SK-N-SH (cell line): ENCODE results near the gene ABCA7. TPM values are rescaled to one million over a fixed set of nuclear protein-coding genes. Genes with fewer than 3 reads are reported as not detected.

Experiments
- CTCF ChIA-PET: fragments of 300-600, 350-600 bp; formaldehyde crosslinking; extraction: SDS; loops from one replicate; lab custom pipeline; 2021; lab: Yijun Ruan, JAX
- POLR2A ChIA-PET: fragments of 350-600 bp; sonication (Branson Sonifier 250); formaldehyde crosslinking; extraction: SDS; loops from one replicate; lab custom pipeline; 2020; ENCODE audit warnings: antibody characterized with exemption, inconsistent platforms; lab: Yijun Ruan, JAX
- DNase-seq: peaks from one replicate; pipeline ENCODE4 v3.0.0; 2012
- H2AFZ ChIP-seq: fragments of 200-600 bp; sonication (generic); 2 replicates; pipeline ENCODE4 v1.8.1; 2016; ENCODE audit warnings: antibody characterized with exemption, mild to moderate bottlenecking, low read depth
- H3F3A ChIP-seq: fragments of 200-600 bp; sonication (generic); replicated peaks from 2 replicates; pipeline ENCODE3; 2016; ENCODE audit warnings: antibody characterized with exemption, mild to moderate bottlenecking; ENCODE audit not compliant: insufficient read depth
- H3K27ac ChIP-seq, 2 experiments: fragments of 200-500 bp in 1 of 2; fragments of 200-600 bp in 1 of 2; sonication (Bioruptor generic) in 1 of 2; sonication (generic), shearing (Covaris generic) in 1 of 2; 2 replicates each; pipeline versions ENCODE4 v1.5.1 to v1.6.1; 2014 to 2016; ENCODE audit warnings: low read depth in 2 of 2, inconsistent platforms in 1 of 2, low read length in 1 of 2, mild to moderate bottlenecking in 1 of 2, mixed read lengths in 1 of 2
- H3K27me3 ChIP-seq: fragments of 200-600 bp; sonication (generic), shearing (Covaris generic); 2 replicates; pipeline ENCODE4 v1.6.1; 2016; ENCODE audit warnings: mixed run types; ENCODE audit not compliant: insufficient read depth
- H3K36me3 ChIP-seq, 2 experiments: fragments of 200-500 bp in 1 of 2; fragments of 200-600 bp in 1 of 2; sonication (Bioruptor generic) in 1 of 2; sonication (generic) in 1 of 2; replicated peaks in 1 of 2; 2 replicates each; pipeline versions ENCODE3 to v1.5.1; 2014 to 2016; ENCODE audit warnings: low read length in 1 of 2, mild to moderate bottlenecking in 1 of 2; ENCODE audit not compliant: insufficient read depth in 2 of 2, control insufficient read depth in 1 of 2
- H3K4me1 ChIP-seq, 2 experiments: fragments of 200-500 bp in 1 of 2; fragments of 200-600 bp in 1 of 2; sonication (Bioruptor generic) in 1 of 2; sonication (generic), shearing (Covaris generic) in 1 of 2; 2 replicates each; pipeline versions ENCODE4 v1.5.1 to v1.6.1; 2014 to 2016; ENCODE audit warnings: low read depth in 1 of 2, low read length in 1 of 2, mixed run types in 1 of 2; ENCODE audit not compliant: insufficient read depth in 2 of 2, control insufficient read depth in 1 of 2
- H3K4me2 ChIP-seq: fragments of 200-600 bp; sonication (generic), shearing (Covaris generic); 2 replicates; pipeline ENCODE4 v1.6.1; 2017; ENCODE audit warnings: mixed run types
- H3K4me3 ChIP-seq, 2 experiments: fragments of 200-500 bp in 1 of 2; fragments of 200-600 bp in 1 of 2; sonication (Bioruptor generic) in 1 of 2; sonication (generic), shearing (Covaris generic) in 1 of 2; 2 replicates each; pipeline versions ENCODE4 v1.5.1 to v1.8.1; 2014 to 2016; ENCODE audit warnings: low read depth in 2 of 2, inconsistent platforms in 1 of 2, low read length in 1 of 2, mild to moderate bottlenecking in 1 of 2, mixed read lengths in 1 of 2, moderate library complexity in 1 of 2
- H3K79me2 ChIP-seq: fragments of 200-600 bp; sonication (generic); 2 replicates; pipeline ENCODE4 v1.8.1; 2017; ENCODE audit warnings: mild to moderate bottlenecking; ENCODE audit not compliant: insufficient read depth
- H3K9ac ChIP-seq: fragments of 200-600 bp; sonication (generic); 2 replicates; pipeline ENCODE4 v1.6.1; 2017; ENCODE audit warnings: mixed run types
- H3K9me2 ChIP-seq: fragments of 200-600 bp; sonication (generic); 2 replicates; pipeline ENCODE4 v1.6.1; 2017; ENCODE audit warnings: mixed run types
- H3K9me3 ChIP-seq: fragments of 200-600 bp; sonication (generic); 2 replicates; pipeline ENCODE4 v1.6.1; 2017; ENCODE audit warnings: mixed run types, mild to moderate bottlenecking, moderate library complexity
- H4K20me1 ChIP-seq: fragments of 200-600 bp; sonication (generic); 2 replicates; pipeline ENCODE4 v1.6.1; 2017; ENCODE audit warnings: mild to moderate bottlenecking, mixed run types; ENCODE audit not compliant: insufficient read depth
- CHD2 ChIP-seq: fragments of 150-350 bp; IDR thresholded peaks from 2 replicates; pipeline ENCODE4 v1.6.1; 2018; ENCODE audit warnings: low read length; ENCODE audit not compliant: partially characterized antibody
- ELF1 ChIP-seq: IDR thresholded peaks from 2 replicates; pipeline ENCODE4 v1.4.0; 2012
- EP300 ChIP-seq, 2 experiments: IDR thresholded peaks; 2 replicates each; pipeline versions ENCODE4 v1.4.0 to v1.6.1; 2012; ENCODE audit warnings: borderline replicate concordance in 1 of 2, low read depth in 1 of 2, low read length in 1 of 2
- FOSL2 ChIP-seq: IDR thresholded peaks from 2 replicates; pipeline ENCODE4 v1.4.0; 2012; ENCODE audit warnings: low read depth, mild to moderate bottlenecking, moderate library complexity, borderline replicate concordance
- FOXM1 ChIP-seq: IDR thresholded peaks from 2 replicates; pipeline ENCODE4 v1.4.0; 2012; ENCODE audit warnings: low read depth, mild to moderate bottlenecking
- GATA2 ChIP-seq: sonication (generic); formaldehyde crosslinking; IDR thresholded peaks from 2 replicates; pipeline ENCODE4 v1.5.0; 2020; ENCODE audit warnings: mild to moderate bottlenecking, missing genetic modification reagents
- IRF3 ChIP-seq: fragments of 150-350 bp; IDR thresholded peaks from 2 replicates; pipeline ENCODE4 v1.6.1; 2016; ENCODE audit warnings: mild to moderate bottlenecking, low read depth, low read length
- MAX ChIP-seq: IDR thresholded peaks from 2 replicates; pipeline ENCODE4 v1.4.0; 2012; ENCODE audit warnings: low read depth
- POLR2AphosphoS5 ChIP-seq: IDR thresholded peaks from 2 replicates; pipeline ENCODE4 v1.6.1; 2012; ENCODE audit warnings: low read depth, low read length
- RCOR1 ChIP-seq: fragments of 150-350 bp; IDR thresholded peaks from 2 replicates; pipeline ENCODE4 v1.6.1; 2017; ENCODE audit warnings: antibody characterized with exemption, low read length
- REST ChIP-seq: IDR thresholded peaks from 2 replicates; pipeline ENCODE4 v1.6.1; 2012; ENCODE audit warnings: mild to moderate bottlenecking, low read depth, low read length, moderate library complexity
- RFX5 ChIP-seq: IDR thresholded peaks from 2 replicates; pipeline ENCODE4 v1.6.1; 2012; ENCODE audit warnings: mild to moderate bottlenecking, improper control_type of control experiment, low read length
- SIN3A ChIP-seq: IDR thresholded peaks from 2 replicates; pipeline ENCODE4 v1.6.1; 2012; ENCODE audit warnings: low read depth, mild to moderate bottlenecking, low read length, moderate library complexity, borderline replicate concordance
- TEAD4 ChIP-seq: IDR thresholded peaks from 2 replicates; pipeline ENCODE4 v1.4.0; 2012; ENCODE audit warnings: mild to moderate bottlenecking, borderline replicate concordance; ENCODE audit not compliant: insufficient read depth
- YY1 ChIP-seq: IDR thresholded peaks from 2 replicates; pipeline ENCODE4 v1.4.0; 2012; ENCODE audit warnings: low read depth, mild to moderate bottlenecking
- WGBS: methylation state at CpG from one replicate; pipeline ENCODE4 v1.1.6; 2017; ENCODE audit warnings: low lambda C conversion rate; 5-methylcytosine and 5-hydroxymethylcytosine counted together
- polyA plus RNA-seq, 3 experiments: library from polyadenylated mRNA; depleted of rRNA; stranded (reverse); fragments of >200 nt; gene quantifications; 2 replicates each; pipeline ENCODE4 v1.2.3, GENCODE V29; 2012
- TF ChIP-seq, protein P1 (sequence below): IDR thresholded peaks from 2 replicates; pipeline ENCODE4; 2012
- TF ChIP-seq, protein P2 (sequence below): fragments of 150-350 bp; IDR thresholded peaks from 2 replicates; pipeline ENCODE4 v1.6.1; 2017; ENCODE audit warnings: antibody characterized with exemption, low read length, low read depth, borderline replicate concordance
- TF ChIP-seq, protein P3 (sequence below): fragments of 200-600 bp; sonication (generic); IDR thresholded peaks from 2 replicates; pipeline ENCODE4 v1.6.1; 2017; ENCODE audit warnings: antibody characterized with exemption, mild to moderate bottlenecking, moderate library complexity

The ABCA7 gene
- polyA plus RNA-seq, 1 of the 3 experiments (the other 2 are of a cell fraction), result 7.8 TPM

- POLR2A ChIA-PET, result no interaction called here
- Histone ChIP-seq H3K4me2 (no peak overlapping the region), H3K4me3 (no peak overlapping the region), H3K4me1 (peaks cover 0 to 9% of the 10 kb centered on the region in 2 experiments; a peak in 1 of 4 replicates), H3K9me3 (no peaks in the 10 kb centered on the region), H3K9ac (no peak overlapping the region), H3K27me3 (peaks cover 16% of the 10 kb centered on the region; the same call in 1 of the 2 replicates), H3K79me2 (no peaks in the 10 kb centered on the region), H3K36me3 (peaks cover 0 to 40% of the 10 kb centered on the region in 2 experiments), H3K9me2 (no peaks in the 10 kb centered on the region), H3F3A (no peaks in the 10 kb centered on the region), H3K27ac (no peak overlapping the region), H2AFZ (no peak overlapping the region), H4K20me1 (0 out of 2 replicates have a peak, but pooled peaks cover 6% of the 10 kb centered on the region)
- CTCF ChIA-PET, result no interaction called here
- no peak for DNase-seq
- TF ChIP-seq MAX (no peak), GATA2 (CRISPR knock-in tag) (no peak), CHD2 (no peak)
- WGBS, result 95% methylated on average over 12 of the region's 13 CpGs
Observed at GRCh38 chr19:992670-993055, 47.2 kb upstream of the ABCA7 start.

GRCh38 chr19:993361-993830, 46.5 kb upstream of the ABCA7 start:
- 0 out of 2 replicates have a peak, but pooled peaks cover 6% of the 10 kb centered on the region for H4K20me1 ChIP-seq
- POLR2A ChIA-PET, result no interaction called here
- H3K9me3 ChIP-seq, result no peaks in the 10 kb centered on the region
- peaks cover 6% of the 10 kb centered on the region for H3F3A ChIP-seq
- 96% methylated on average over 7 of the region's 17 CpGs for WGBS
- H3K4me3 ChIP-seq, result no peak overlapping the region
- peaks cover 0 to 37% of the 10 kb centered on the region in 2 experiments for H3K36me3 ChIP-seq
- H3K9ac ChIP-seq, result no peak overlapping the region
- H2AFZ ChIP-seq, result no peak overlapping the region
- H3K9me2 ChIP-seq, result no peaks in the 10 kb centered on the region
- H3K4me2 ChIP-seq, result no peak overlapping the region
- H3K4me1 ChIP-seq, result peaks cover 0 to 9% of the 10 kb centered on the region in 2 experiments; a peak in 1 of 4 replicates
- H3K79me2 ChIP-seq, result no peaks in the 10 kb centered on the region
- H3K27ac ChIP-seq, result no peak overlapping the region
- no peak for DNase-seq
- CTCF ChIA-PET, result no interaction called here
- H3K27me3 ChIP-seq, result peaks cover 23% of the 10 kb centered on the region; the same call in 1 of the 2 replicates
- TF ChIP-seq RFX5 (no peak), FOXM1 (no peak), RCOR1 (no peak), EP300 (IDR thresholded peaks at IDR 0.05; ENCODE audit: borderline replicate concordance in 1 of 2, low read depth in 1 of 2, low read length in 1 of 2) (no peak), ELF1 (no peak), FOSL2 (no peak), REST (no peak), IRF3 (no peak), YY1 (no peak), TEAD4 (no peak), MAX (no peak), POLR2AphosphoS5 (no peak), SIN3A (no peak)
- TF ChIP-seq, protein P1, sequence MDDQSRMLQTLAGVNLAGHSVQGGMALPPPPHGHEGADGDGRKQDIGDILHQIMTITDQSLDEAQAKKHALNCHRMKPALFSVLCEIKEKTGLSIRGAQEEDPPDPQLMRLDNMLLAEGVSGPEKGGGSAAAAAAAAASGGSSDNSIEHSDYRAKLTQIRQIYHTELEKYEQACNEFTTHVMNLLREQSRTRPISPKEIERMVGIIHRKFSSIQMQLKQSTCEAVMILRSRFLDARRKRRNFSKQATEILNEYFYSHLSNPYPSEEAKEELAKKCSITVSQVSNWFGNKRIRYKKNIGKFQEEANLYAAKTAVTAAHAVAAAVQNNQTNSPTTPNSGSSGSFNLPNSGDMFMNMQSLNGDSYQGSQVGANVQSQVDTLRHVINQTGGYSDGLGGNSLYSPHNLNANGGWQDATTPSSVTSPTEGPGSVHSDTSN, result no peak
- TF ChIP-seq, protein P2, sequence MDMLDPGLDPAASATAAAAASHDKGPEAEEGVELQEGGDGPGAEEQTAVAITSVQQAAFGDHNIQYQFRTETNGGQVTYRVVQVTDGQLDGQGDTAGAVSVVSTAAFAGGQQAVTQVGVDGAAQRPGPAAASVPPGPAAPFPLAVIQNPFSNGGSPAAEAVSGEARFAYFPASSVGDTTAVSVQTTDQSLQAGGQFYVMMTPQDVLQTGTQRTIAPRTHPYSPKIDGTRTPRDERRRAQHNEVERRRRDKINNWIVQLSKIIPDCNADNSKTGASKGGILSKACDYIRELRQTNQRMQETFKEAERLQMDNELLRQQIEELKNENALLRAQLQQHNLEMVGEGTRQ, result no peak
- TF ChIP-seq, protein P3, sequence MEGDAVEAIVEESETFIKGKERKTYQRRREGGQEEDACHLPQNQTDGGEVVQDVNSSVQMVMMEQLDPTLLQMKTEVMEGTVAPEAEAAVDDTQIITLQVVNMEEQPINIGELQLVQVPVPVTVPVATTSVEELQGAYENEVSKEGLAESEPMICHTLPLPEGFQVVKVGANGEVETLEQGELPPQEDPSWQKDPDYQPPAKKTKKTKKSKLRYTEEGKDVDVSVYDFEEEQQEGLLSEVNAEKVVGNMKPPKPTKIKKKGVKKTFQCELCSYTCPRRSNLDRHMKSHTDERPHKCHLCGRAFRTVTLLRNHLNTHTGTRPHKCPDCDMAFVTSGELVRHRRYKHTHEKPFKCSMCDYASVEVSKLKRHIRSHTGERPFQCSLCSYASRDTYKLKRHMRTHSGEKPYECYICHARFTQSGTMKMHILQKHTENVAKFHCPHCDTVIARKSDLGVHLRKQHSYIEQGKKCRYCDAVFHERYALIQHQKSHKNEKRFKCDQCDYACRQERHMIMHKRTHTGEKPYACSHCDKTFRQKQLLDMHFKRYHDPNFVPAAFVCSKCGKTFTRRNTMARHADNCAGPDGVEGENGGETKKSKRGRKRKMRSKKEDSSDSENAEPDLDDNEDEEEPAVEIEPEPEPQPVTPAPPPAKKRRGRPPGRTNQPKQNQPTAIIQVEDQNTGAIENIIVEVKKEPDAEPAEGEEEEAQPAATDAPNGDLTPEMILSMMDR, result no peak
